Fibroblast of lung (primary cell): ENCODE results near the gene TRPM3.

Experiments used
- EZH2 ChIP-seq: IDR thresholded peaks from 2 replicates; pipeline ENCODE4 v1.5.1; 2012; ENCODE audit warnings: low read length, control low read depth, mild to moderate bottlenecking; ENCODE audit errors: missing control alignments
- TF ChIP-seq, protein P1 (sequence below), 2 donors: IDR thresholded peaks in 1 of 2; conservative IDR thresholded peaks in 1 of 2; 1 replicate in 1 of 2; 2 replicates in 1 of 2; pipeline ENCODE4 v1.5.1; 2011 to 2012; ENCODE audit warnings: low read length in 2 of 2, control low read depth in 1 of 2, inconsistent platforms in 1 of 2, low read depth in 1 of 2, mild to moderate bottlenecking in 1 of 2

DNA sequence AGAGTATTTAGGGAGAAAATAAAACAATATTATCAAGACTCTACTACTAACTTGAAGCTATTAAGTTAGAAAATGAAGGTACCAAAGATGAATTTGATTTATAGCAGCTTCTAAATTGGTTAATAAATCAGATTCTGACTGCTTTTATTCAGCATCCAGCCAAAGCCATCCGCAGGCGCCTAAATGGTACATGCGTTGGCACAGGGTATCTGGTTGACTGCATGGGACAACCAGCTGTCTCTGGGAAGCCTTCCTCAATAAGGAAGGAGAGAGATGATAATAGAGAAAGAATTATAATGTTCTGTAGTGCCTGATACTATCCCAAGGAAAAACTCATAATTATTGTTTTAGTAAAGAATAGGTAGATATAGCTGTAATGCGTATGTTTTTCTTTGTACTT lies 9.1 kb upstream of the TRPM3 start:
- TF ChIP-seq, protein P1, sequence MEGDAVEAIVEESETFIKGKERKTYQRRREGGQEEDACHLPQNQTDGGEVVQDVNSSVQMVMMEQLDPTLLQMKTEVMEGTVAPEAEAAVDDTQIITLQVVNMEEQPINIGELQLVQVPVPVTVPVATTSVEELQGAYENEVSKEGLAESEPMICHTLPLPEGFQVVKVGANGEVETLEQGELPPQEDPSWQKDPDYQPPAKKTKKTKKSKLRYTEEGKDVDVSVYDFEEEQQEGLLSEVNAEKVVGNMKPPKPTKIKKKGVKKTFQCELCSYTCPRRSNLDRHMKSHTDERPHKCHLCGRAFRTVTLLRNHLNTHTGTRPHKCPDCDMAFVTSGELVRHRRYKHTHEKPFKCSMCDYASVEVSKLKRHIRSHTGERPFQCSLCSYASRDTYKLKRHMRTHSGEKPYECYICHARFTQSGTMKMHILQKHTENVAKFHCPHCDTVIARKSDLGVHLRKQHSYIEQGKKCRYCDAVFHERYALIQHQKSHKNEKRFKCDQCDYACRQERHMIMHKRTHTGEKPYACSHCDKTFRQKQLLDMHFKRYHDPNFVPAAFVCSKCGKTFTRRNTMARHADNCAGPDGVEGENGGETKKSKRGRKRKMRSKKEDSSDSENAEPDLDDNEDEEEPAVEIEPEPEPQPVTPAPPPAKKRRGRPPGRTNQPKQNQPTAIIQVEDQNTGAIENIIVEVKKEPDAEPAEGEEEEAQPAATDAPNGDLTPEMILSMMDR (conservative IDR thresholded peaks at IDR 0.05 in 1 of 2, IDR thresholded peaks at IDR 0.05 in 1 of 2; ENCODE audit: low read depth in 1 of 2, low read length in 2 of 2) = no peak
- TF ChIP-seq EZH2 = no peak
